ENCODE measurements around the gene INSYN1. TPM values are rescaled to one million over a fixed set of nuclear protein-coding genes. Genes with fewer than 3 reads are reported as not detected.

INSYN1 gene, protein sequence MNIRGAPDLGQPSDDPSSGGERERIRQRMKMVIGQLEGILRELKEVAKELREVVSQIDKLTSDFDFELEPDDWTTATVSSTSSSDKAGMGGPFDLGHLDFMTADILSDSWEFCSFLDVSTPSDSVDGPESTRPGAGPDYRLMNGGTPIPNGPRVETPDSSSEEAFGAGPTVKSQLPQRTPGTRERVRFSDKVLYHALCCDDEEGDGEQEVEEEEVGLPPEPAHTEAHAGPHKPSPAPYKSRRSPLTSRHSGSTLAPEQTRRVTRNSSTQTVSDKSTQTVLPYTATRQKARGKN
- 3.6 and 5.6 TPM in 2 replicates for total RNA-seq

DNA sequence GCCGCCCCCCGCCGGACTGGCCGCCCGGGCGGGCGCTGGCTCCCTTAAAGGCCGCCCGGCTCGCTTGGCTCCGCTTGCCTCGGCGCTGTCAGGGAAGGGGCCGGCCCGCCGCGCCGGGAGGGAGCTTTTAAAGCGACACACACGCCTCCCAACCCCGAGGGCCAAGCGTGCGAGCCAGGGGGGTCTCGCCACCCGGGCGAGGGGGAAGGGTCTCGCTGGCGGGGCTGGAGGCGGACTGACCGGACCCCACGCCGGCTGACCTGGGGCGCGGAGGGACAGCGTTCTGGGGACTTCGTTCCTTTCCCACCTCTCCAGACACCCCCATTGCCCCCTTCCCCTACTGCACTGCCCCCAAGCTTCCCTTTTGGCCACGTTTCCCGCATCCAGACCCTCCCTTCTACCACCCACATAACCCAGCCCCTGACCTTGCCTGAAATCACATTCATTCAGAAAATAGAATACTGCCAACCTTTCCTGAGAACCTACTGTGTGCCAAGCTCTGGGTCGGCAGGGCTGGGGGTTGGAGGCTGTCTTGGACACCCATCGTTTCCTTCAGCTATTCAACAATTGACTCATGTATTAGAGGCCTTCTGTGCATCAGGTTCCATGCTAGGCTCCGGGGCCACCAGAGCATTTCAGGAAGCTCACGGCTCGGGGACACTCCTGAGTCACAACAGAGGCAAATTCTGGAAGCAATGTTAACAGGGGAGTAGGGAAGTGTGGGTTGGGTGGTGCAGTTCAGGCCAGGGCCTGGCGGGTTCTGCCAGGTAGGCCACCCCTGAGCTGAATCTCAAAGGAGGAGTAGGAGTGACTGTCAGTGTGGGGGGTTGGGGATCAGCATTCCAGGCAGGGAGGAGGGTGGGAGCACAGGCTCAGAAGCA lies at the start of gene INSYN1:
INSYN1 (minus strand) TSS at position 102 of the 881 bp plus-strand sequence. CDS start 2,221 bp downstream, outside the sequence.

Other genes with a start within 250 kb of the INSYN1 start
- gene NPTN, start 120.0 kb downstream of the INSYN1 start, total RNA-seq: 76.4 and 82.1 TPM in 2 replicates
- gene CD276, start 69.0 kb downstream of the INSYN1 start, total RNA-seq: 84.5 and 88.8 TPM in 2 replicates
- gene TBC1D21, start 120.2 kb upstream of the INSYN1 start, total RNA-seq: not detected in 2 replicates
- 340 and 410 TPM in 2 replicates for gene LOXL1, start 173.1 kb upstream of the INSYN1 start, total RNA-seq
- gene STOML1, start 238.9 kb upstream of the INSYN1 start, total RNA-seq: 12.7 and 13.8 TPM in 2 replicates
- 189 and 197 TPM in 2 replicates for gene PML, start 241.4 kb upstream of the INSYN1 start, total RNA-seq

All from cardiac ventricle fibroblast (primary cell).